SK-N-SH (cell line): ENCODE measurements around the gene CLTCL1.

Source experiments
- EZH2phosphoT487 ChIP-seq: fragments of 200-600 bp; sonication (generic); IDR thresholded peaks from 2 replicates; pipeline ENCODE4 v1.6.1; 2017; ENCODE audit warnings: low read depth, mixed run types, mild to moderate bottlenecking, antibody characterized with exemption, moderate library complexity, borderline replicate concordance
- GABPA ChIP-seq: IDR thresholded peaks from 2 replicates; pipeline ENCODE4 v1.4.0; 2012; ENCODE audit warnings: low read depth, mild to moderate bottlenecking
- MXI1 ChIP-seq: IDR thresholded peaks from 2 replicates; pipeline ENCODE4 v1.6.1; 2012; ENCODE audit warnings: mild to moderate bottlenecking, low read depth, low read length, improper control_type of control experiment
- NRF1 ChIP-seq: IDR thresholded peaks from 2 replicates; pipeline ENCODE4 v1.6.1; 2012; ENCODE audit warnings: low read depth, mild to moderate bottlenecking, low read length
- POLR2AphosphoS5 ChIP-seq: IDR thresholded peaks from 2 replicates; pipeline ENCODE4 v1.6.1; 2012; ENCODE audit warnings: low read depth, low read length
- RAD21 ChIP-seq: IDR thresholded peaks from 2 replicates; pipeline ENCODE4 v1.6.1; 2012; ENCODE audit warnings: mild to moderate bottlenecking, low read length
- RCOR1 ChIP-seq: fragments of 150-350 bp; IDR thresholded peaks from 2 replicates; pipeline ENCODE4 v1.6.1; 2017; ENCODE audit warnings: antibody characterized with exemption, low read length
- TAF1 ChIP-seq: IDR thresholded peaks from 2 replicates; pipeline ENCODE4 v1.6.1; 2012; ENCODE audit warnings: low read depth, mild to moderate bottlenecking, low read length, moderate library complexity, borderline replicate concordance
- TEAD4 ChIP-seq: IDR thresholded peaks from 2 replicates; pipeline ENCODE4 v1.4.0; 2012; ENCODE audit warnings: mild to moderate bottlenecking, borderline replicate concordance; ENCODE audit not compliant: insufficient read depth
- TF ChIP-seq, protein P1 (sequence below): fragments of 200-600 bp; sonication (generic); IDR thresholded peaks from 2 replicates; pipeline ENCODE4 v1.6.1; 2017; ENCODE audit warnings: antibody characterized with exemption, mild to moderate bottlenecking, moderate library complexity
- TF ChIP-seq, protein P2 (sequence below): fragments of 150-350 bp; IDR thresholded peaks from 2 replicates; pipeline ENCODE4 v1.6.1; 2017; ENCODE audit warnings: antibody characterized with exemption, low read length, low read depth, borderline replicate concordance
- TF ChIP-seq, protein P3 (sequence below): IDR thresholded peaks from 2 replicates; pipeline ENCODE4 v1.4.0; 2012; ENCODE audit warnings: low read depth
- TF ChIP-seq, protein P4 (sequence below): fragments of 150-350 bp; IDR thresholded peaks from 2 replicates; pipeline ENCODE4 v1.6.1; 2016; ENCODE audit warnings: mild to moderate bottlenecking, low read depth, low read length

DNA sequence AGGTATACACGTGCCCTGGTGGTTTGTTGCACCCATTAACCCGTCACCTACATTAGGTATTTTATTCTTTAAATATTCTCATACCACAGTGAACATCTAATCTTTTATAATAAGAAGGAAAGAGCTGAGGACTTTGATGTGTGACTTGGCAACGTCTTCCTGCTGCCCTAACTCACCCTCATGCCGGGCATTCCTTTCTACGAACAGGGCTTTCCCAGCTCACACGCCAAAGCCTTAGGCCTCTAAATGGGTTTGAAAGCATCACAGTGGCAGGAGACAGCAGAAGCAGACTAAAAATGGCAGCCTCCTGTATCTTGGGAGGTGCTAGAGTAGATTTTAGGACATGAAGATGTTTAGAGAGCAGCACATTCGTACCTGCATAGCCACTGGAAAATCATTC lies 52.6 kb downstream of the CLTCL1 start:
- TF ChIP-seq TEAD4 (no peak), POLR2AphosphoS5 (no peak), EZH2phosphoT487 (no peak), NRF1 (no peak), MXI1 (no peak), TAF1 (no peak), RAD21 (no peak), GABPA (no peak), RCOR1 (no peak)
- TF ChIP-seq, protein P1, sequence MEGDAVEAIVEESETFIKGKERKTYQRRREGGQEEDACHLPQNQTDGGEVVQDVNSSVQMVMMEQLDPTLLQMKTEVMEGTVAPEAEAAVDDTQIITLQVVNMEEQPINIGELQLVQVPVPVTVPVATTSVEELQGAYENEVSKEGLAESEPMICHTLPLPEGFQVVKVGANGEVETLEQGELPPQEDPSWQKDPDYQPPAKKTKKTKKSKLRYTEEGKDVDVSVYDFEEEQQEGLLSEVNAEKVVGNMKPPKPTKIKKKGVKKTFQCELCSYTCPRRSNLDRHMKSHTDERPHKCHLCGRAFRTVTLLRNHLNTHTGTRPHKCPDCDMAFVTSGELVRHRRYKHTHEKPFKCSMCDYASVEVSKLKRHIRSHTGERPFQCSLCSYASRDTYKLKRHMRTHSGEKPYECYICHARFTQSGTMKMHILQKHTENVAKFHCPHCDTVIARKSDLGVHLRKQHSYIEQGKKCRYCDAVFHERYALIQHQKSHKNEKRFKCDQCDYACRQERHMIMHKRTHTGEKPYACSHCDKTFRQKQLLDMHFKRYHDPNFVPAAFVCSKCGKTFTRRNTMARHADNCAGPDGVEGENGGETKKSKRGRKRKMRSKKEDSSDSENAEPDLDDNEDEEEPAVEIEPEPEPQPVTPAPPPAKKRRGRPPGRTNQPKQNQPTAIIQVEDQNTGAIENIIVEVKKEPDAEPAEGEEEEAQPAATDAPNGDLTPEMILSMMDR, result no peak
- TF ChIP-seq, protein P2, sequence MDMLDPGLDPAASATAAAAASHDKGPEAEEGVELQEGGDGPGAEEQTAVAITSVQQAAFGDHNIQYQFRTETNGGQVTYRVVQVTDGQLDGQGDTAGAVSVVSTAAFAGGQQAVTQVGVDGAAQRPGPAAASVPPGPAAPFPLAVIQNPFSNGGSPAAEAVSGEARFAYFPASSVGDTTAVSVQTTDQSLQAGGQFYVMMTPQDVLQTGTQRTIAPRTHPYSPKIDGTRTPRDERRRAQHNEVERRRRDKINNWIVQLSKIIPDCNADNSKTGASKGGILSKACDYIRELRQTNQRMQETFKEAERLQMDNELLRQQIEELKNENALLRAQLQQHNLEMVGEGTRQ, result no peak
- TF ChIP-seq, protein P3, sequence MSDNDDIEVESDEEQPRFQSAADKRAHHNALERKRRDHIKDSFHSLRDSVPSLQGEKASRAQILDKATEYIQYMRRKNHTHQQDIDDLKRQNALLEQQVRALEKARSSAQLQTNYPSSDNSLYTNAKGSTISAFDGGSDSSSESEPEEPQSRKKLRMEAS, result no peak
- TF ChIP-seq, protein P4, sequence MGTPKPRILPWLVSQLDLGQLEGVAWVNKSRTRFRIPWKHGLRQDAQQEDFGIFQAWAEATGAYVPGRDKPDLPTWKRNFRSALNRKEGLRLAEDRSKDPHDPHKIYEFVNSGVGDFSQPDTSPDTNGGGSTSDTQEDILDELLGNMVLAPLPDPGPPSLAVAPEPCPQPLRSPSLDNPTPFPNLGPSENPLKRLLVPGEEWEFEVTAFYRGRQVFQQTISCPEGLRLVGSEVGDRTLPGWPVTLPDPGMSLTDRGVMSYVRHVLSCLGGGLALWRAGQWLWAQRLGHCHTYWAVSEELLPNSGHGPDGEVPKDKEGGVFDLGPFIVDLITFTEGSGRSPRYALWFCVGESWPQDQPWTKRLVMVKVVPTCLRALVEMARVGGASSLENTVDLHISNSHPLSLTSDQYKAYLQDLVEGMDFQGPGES, result no peak
